ENCODE results near the gene GCHFR. TPM values are rescaled to one million over a fixed set of nuclear protein-coding genes. Genes with fewer than 3 reads are reported as not detected.

Gene GCHFR
- total RNA-seq, 1 experiment from 2014 or later = 8.2 TPM

DNA sequence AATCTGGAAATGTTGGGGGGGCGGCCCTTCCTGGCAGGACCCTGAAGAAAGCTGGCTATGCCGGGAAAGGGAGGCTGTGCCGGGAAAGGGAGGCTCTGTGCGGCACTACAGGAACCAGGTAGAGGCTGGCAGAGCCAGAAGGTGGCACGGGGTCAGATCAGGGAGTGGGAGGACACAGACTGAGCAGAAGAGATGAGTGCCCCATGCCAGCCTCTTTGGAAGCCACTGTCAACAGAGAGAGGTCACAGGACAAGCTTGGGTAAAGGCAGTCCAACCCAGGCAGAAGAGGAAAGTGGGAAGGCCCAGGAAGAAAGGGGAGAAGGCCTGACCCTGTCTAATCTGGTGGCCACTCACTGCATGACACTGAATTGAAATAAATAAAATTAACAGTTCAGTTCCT, 7.4 kb downstream of the GCHFR start:
- CTCF ChIA-PET = interaction anchor here (0.7 to 0.9 kb wide), 2 partner anchors 11 to 87 kb away, joined by 4 to 12 read pairs; no protein-coding TSS in a partner anchor
- intact Hi-C loops (cut with micrococcal nuclease) = no loop called here
- Mint-ChIP-seq H3K4me1 (ENCODE audit: insufficient read depth, unreplicated experiment) (peaks cover 36% of the 10 kb centered on the region), H3K4me3 (ENCODE audit: unreplicated experiment) (peak overlapping the region; percentile 29), H3K27me3 (ENCODE audit: insufficient read depth, unreplicated experiment) (no peaks in the 10 kb centered on the region), H3K27ac (ENCODE audit: low read depth, unreplicated experiment) (no peak overlapping the region), H3K36me3 (ENCODE audit: insufficient read depth, unreplicated experiment) (peaks cover 71% of the 10 kb centered on the region), H3K9me3 (ENCODE audit: unreplicated experiment) (no peaks in the 10 kb centered on the region)
- TF ChIP-seq, protein P1, sequence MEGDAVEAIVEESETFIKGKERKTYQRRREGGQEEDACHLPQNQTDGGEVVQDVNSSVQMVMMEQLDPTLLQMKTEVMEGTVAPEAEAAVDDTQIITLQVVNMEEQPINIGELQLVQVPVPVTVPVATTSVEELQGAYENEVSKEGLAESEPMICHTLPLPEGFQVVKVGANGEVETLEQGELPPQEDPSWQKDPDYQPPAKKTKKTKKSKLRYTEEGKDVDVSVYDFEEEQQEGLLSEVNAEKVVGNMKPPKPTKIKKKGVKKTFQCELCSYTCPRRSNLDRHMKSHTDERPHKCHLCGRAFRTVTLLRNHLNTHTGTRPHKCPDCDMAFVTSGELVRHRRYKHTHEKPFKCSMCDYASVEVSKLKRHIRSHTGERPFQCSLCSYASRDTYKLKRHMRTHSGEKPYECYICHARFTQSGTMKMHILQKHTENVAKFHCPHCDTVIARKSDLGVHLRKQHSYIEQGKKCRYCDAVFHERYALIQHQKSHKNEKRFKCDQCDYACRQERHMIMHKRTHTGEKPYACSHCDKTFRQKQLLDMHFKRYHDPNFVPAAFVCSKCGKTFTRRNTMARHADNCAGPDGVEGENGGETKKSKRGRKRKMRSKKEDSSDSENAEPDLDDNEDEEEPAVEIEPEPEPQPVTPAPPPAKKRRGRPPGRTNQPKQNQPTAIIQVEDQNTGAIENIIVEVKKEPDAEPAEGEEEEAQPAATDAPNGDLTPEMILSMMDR (IDR thresholded peaks at IDR 0.05; ENCODE audit: unreplicated experiment) = no peak
- no peak for DNase-seq (ENCODE audit: unreplicated experiment)
- BruUV-seq (replicated peaks) = no TSS peak
- POLR2A ChIA-PET = interaction anchor here (1.0 to 3.1 kb wide), 5 partner anchors 23 to 207 kb away, joined by 3 to 30 read pairs (median 12); partner anchors contain the start of genes CCDC32, RAD51 and SPINT1

DNA sequence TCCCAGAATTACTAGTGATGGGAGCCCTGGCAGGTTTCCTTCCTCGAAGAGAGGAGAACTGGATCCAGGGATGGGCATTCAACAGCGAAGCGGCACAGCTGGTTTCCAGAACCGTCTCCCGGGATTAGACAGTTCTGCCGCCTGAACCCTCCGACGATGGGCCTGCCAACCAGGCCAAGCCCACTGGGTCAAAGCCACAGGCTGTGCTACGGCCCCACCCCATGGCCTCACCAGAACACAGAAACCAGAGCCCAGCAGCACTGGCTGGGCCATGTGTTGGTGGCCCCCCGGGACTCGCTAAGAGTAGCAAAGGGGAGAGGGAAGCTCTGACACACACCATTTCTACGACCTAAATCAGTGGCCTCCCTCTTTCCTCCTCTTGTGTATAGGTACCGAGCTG, 8.1 kb downstream of the GCHFR start:
- Mint-ChIP-seq H3K4me1 (ENCODE audit: insufficient read depth, unreplicated experiment) (peaks cover 38% of the 10 kb centered on the region), H3K36me3 (ENCODE audit: insufficient read depth, unreplicated experiment) (peaks cover 75% of the 10 kb centered on the region), H3K27me3 (ENCODE audit: insufficient read depth, unreplicated experiment) (no peaks in the 10 kb centered on the region), H3K4me3 (ENCODE audit: unreplicated experiment) (no peak overlapping the region), H3K9me3 (ENCODE audit: unreplicated experiment) (no peaks in the 10 kb centered on the region), H3K27ac (ENCODE audit: low read depth, unreplicated experiment) (no peak overlapping the region)
- ChIA-PET CTCF (interaction anchor here (1.8 kb wide), 1 partner anchor 11 kb away, joined by 5 read pairs; no protein-coding TSS in a partner anchor), POLR2A (interaction anchor here (1.0 to 1.1 kb wide), 2 partner anchors 77 to 208 kb away, joined by 3 read pairs; partner anchors contain the start of genes CCDC32 and RAD51)
- intact Hi-C loops (cut with micrococcal nuclease) = no loop called here
- no TSS peak for BruUV-seq (replicated peaks)
- DNase-seq (ENCODE audit: unreplicated experiment) = no peak
- TF ChIP-seq, protein P1 (IDR thresholded peaks at IDR 0.05; ENCODE audit: unreplicated experiment) = no peak

DNA sequence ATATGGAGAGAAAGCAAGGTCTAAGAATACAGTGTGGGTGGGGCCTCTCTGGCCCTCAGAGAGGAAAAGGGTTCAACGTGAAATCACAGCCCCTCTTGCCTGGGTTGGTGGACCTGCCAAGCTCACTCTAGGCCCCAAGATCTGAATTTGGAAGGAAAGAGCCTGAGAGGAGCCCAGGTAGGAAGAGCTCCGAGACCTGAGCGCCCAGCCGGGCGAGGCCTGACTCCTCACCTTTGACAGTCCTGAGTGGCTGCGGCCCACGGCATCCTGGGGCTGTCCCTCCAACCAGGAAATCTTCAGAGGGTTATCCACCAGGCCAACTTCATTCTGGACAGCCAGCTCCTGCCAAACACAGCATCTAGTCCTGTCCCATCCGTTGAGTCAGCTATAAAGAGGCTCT, 9.6 kb downstream of the GCHFR start:
- TF ChIP-seq, protein P1 (IDR thresholded peaks at IDR 0.05; ENCODE audit: unreplicated experiment) = no peak
- DNase-seq (ENCODE audit: unreplicated experiment) = no peak
- Mint-ChIP-seq H3K4me3 (ENCODE audit: unreplicated experiment) (no peak overlapping the region), H3K9me3 (ENCODE audit: unreplicated experiment) (no peaks in the 10 kb centered on the region), H3K4me1 (ENCODE audit: insufficient read depth, unreplicated experiment) (peaks cover 39% of the 10 kb centered on the region), H3K27ac (ENCODE audit: low read depth, unreplicated experiment) (no peak overlapping the region), H3K36me3 (ENCODE audit: insufficient read depth, unreplicated experiment) (peaks cover 74% of the 10 kb centered on the region), H3K27me3 (ENCODE audit: insufficient read depth, unreplicated experiment) (no peaks in the 10 kb centered on the region)
- CTCF ChIA-PET = interaction anchor here (1.0 to 1.8 kb wide), 2 partner anchors 9 to 29 kb away, joined by 3 to 5 read pairs; no protein-coding TSS in a partner anchor
- POLR2A ChIA-PET = interaction anchor here (1.4 kb wide), 1 partner anchor 9 kb away, joined by 3 read pairs; no protein-coding TSS in a partner anchor
- no TSS peak for BruUV-seq (replicated peaks)
- intact Hi-C loops (cut with micrococcal nuclease) = no loop called here

DNA sequence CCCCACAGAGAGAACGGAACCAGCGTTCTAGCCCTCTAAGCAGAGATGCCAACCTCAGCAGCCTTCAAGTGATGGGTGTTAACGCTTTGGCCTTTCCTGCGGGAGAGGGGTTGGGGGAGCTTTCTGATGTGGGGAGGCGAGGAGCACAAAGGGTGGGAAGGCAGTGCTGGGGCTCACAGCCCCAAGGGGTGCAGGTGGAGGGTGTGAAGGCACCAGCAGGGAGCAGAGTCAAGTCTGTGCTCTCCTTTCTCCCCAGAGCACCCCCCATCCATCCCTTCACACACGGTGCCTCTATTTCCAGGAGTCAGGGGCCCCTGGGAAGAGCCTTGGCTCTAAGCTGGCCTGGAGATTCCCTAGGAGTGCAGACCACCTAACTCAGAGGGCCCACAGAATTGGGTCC, 10.0 kb downstream of the GCHFR start:
- CTCF ChIA-PET = interaction anchor here (0.8 to 1.8 kb wide), 3 partner anchors 9 to 95 kb away, joined by 3 to 5 read pairs (median 4); no protein-coding TSS in a partner anchor
- H3K4me3 Mint-ChIP-seq (ENCODE audit: unreplicated experiment) = no peak overlapping the region

More for the DNA sequence above, 10.0 kb downstream of the GCHFR start:
- Mint-ChIP-seq H3K4me1 (ENCODE audit: insufficient read depth, unreplicated experiment) (peaks cover 34% of the 10 kb centered on the region), H3K27me3 (ENCODE audit: insufficient read depth, unreplicated experiment) (no peaks in the 10 kb centered on the region), H3K36me3 (ENCODE audit: insufficient read depth, unreplicated experiment) (peaks cover 71% of the 10 kb centered on the region), H3K9me3 (ENCODE audit: unreplicated experiment) (no peaks in the 10 kb centered on the region), H3K27ac (ENCODE audit: low read depth, unreplicated experiment) (no peak overlapping the region)
- intact Hi-C loops (cut with micrococcal nuclease) = no loop called here
- POLR2A ChIA-PET = interaction anchor here (1.4 kb wide), 1 partner anchor 9 kb away, joined by 3 read pairs; no protein-coding TSS in a partner anchor
- BruUV-seq (replicated peaks) = no TSS peak
- DNase-seq (ENCODE audit: unreplicated experiment) = no peak
- TF ChIP-seq, protein P1 (IDR thresholded peaks at IDR 0.05; ENCODE audit: unreplicated experiment) = no peak

Measured in MCF 10A (cell line).